ENCODE measurements around the gene PTPRG. TPM values are rescaled to one million over a fixed set of nuclear protein-coding genes. Genes with fewer than 3 reads are reported as not detected.

PTPRG gene
- total RNA-seq, 1 experiment from 2014 or later, result 11.7 TPM

- BruUV-seq (replicated peaks), result no TSS peak
- Histone ChIP-seq H3K36me3 (ENCODE audit: insufficient read depth, low read length, poor library complexity, severe bottlenecking) (no peaks in the 10 kb centered on the region), H3K4me3 (ENCODE audit: low read depth, low read length, poor library complexity, severe bottlenecking) (no peak overlapping the region), H3K27ac (ENCODE audit: low read depth, low read length, poor library complexity, severe bottlenecking) (no peak overlapping the region), H3K9me3 (ENCODE audit: low read depth, low read length, poor library complexity, severe bottlenecking) (no peaks in the 10 kb centered on the region), H3K27me3 (replicated peaks; ENCODE audit: insufficient read depth, low read depth, low read length, poor library complexity) (no peaks in the 10 kb centered on the region), H3K4me1 (ENCODE audit: insufficient read depth, low read length, poor library complexity, severe bottlenecking) (no peaks in the 10 kb centered on the region)
- TF ChIP-seq, protein P1, sequence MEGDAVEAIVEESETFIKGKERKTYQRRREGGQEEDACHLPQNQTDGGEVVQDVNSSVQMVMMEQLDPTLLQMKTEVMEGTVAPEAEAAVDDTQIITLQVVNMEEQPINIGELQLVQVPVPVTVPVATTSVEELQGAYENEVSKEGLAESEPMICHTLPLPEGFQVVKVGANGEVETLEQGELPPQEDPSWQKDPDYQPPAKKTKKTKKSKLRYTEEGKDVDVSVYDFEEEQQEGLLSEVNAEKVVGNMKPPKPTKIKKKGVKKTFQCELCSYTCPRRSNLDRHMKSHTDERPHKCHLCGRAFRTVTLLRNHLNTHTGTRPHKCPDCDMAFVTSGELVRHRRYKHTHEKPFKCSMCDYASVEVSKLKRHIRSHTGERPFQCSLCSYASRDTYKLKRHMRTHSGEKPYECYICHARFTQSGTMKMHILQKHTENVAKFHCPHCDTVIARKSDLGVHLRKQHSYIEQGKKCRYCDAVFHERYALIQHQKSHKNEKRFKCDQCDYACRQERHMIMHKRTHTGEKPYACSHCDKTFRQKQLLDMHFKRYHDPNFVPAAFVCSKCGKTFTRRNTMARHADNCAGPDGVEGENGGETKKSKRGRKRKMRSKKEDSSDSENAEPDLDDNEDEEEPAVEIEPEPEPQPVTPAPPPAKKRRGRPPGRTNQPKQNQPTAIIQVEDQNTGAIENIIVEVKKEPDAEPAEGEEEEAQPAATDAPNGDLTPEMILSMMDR (conservative IDR thresholded peaks at IDR 0.05; ENCODE audit: low read depth, low read length), result no peak
- no peak for TF ChIP-seq EZH2 (IDR thresholded peaks at IDR 0.05; ENCODE audit: borderline replicate concordance, low read depth, low read length, poor library complexity, severe bottlenecking)
- ChIA-PET CTCF (no interaction called here), POLR2A (ENCODE audit: low non-redundant PET) (no interaction called here)
- DNase-seq (ENCODE audit: low spot score), result no peak
- intact Hi-C loops (cut with micrococcal nuclease; ENCODE audit: unreplicated experiment), result no loop called here
Observed at GRCh38 chr3:61974662-61975061, 413.3 kb downstream of the PTPRG start.

DNA sequence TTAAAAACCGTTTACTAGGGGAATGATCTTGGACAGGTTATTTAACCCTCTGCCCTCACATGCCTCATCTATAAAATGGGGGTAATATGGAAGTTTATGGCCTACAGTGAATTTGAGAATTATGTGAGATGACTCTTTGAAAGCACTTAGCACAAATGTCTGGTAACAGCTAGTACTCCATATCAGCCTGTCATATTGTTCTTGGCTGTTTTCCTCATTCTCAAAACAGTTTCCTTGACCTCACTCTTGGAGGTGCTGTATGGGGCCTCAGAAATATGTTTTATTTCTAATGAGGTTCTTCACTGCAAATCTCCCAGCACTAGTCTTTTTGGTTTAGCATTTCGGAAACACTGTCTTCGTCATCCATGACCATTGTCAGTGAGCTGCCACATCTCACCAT lies 413.8 kb downstream of the PTPRG start:
- no peak for DNase-seq (ENCODE audit: low spot score)
- H3K4me3 ChIP-seq (ENCODE audit: low read depth, low read length, poor library complexity, severe bottlenecking), result no peak overlapping the region
- H3K27me3 ChIP-seq (replicated peaks; ENCODE audit: insufficient read depth, low read depth, low read length, poor library complexity), result no peaks in the 10 kb centered on the region
- no peak overlapping the region for H3K27ac ChIP-seq (ENCODE audit: low read depth, low read length, poor library complexity, severe bottlenecking)
- ChIA-PET CTCF (no interaction called here), POLR2A (ENCODE audit: low non-redundant PET) (no interaction called here)
- no peaks in the 10 kb centered on the region for H3K9me3 ChIP-seq (ENCODE audit: low read depth, low read length, poor library complexity, severe bottlenecking)
- BruUV-seq (replicated peaks), result no TSS peak
- no peaks in the 10 kb centered on the region for H3K36me3 ChIP-seq (ENCODE audit: insufficient read depth, low read length, poor library complexity, severe bottlenecking)
- no peak for TF ChIP-seq EZH2 (IDR thresholded peaks at IDR 0.05; ENCODE audit: borderline replicate concordance, low read depth, low read length, poor library complexity, severe bottlenecking)
- TF ChIP-seq, protein P1 (conservative IDR thresholded peaks at IDR 0.05; ENCODE audit: low read depth, low read length), result no peak
- intact Hi-C loops (cut with micrococcal nuclease; ENCODE audit: unreplicated experiment), result no loop called here
- no peaks in the 10 kb centered on the region for H3K4me1 ChIP-seq (ENCODE audit: insufficient read depth, low read length, poor library complexity, severe bottlenecking)

GRCh38 chr3:61975936-61976335 lies 414.6 kb downstream of the PTPRG start:
- DNase-seq (ENCODE audit: low spot score), result no peak
- no TSS peak for BruUV-seq (replicated peaks)
- Histone ChIP-seq H3K4me1 (ENCODE audit: insufficient read depth, low read length, poor library complexity, severe bottlenecking) (no peaks in the 10 kb centered on the region), H3K36me3 (ENCODE audit: insufficient read depth, low read length, poor library complexity, severe bottlenecking) (no peaks in the 10 kb centered on the region), H3K27ac (ENCODE audit: low read depth, low read length, poor library complexity, severe bottlenecking) (no peak overlapping the region), H3K9me3 (ENCODE audit: low read depth, low read length, poor library complexity, severe bottlenecking) (no peaks in the 10 kb centered on the region), H3K4me3 (ENCODE audit: low read depth, low read length, poor library complexity, severe bottlenecking) (no peak overlapping the region), H3K27me3 (replicated peaks; ENCODE audit: insufficient read depth, low read depth, low read length, poor library complexity) (no peaks in the 10 kb centered on the region)
- ChIA-PET POLR2A (ENCODE audit: low non-redundant PET) (no interaction called here), CTCF (no interaction called here)
- intact Hi-C loops (cut with micrococcal nuclease; ENCODE audit: unreplicated experiment), result no loop called here
- no peak for TF ChIP-seq EZH2 (IDR thresholded peaks at IDR 0.05; ENCODE audit: borderline replicate concordance, low read depth, low read length, poor library complexity, severe bottlenecking)
